Endothelial cell (in vitro differentiated cells): ENCODE results near the gene RANBP17. TPM values are rescaled to one million over a fixed set of nuclear protein-coding genes. Genes with fewer than 3 reads are reported as not detected.
"Not testable (repeated sequence)": the region's sequence is repeated elsewhere in the genome, so short reads cannot be mapped to it uniquely, and the experiment has no call there.

Source experiments
- DNase-seq: peaks from one replicate; pipeline ENCODE4 v3.0.0; 2021; ENCODE audit warnings: low spot score
- H3K27ac Mint-ChIP-seq: one replicate; pipeline ENCODE4 v1.8.0; 2021; ENCODE audit warnings: mixed read lengths, inconsistent platforms; ENCODE audit not compliant: unreplicated experiment
- H3K27me3 Mint-ChIP-seq: one replicate; pipeline ENCODE4 v1.8.0; 2021; ENCODE audit warnings: mild to moderate bottlenecking, moderate library complexity, mixed read lengths, inconsistent platforms; ENCODE audit not compliant: unreplicated experiment
- H3K36me3 Mint-ChIP-seq: one replicate; pipeline ENCODE4 v1.8.0; 2021; ENCODE audit warnings: mild to moderate bottlenecking, low read depth, mixed read lengths, inconsistent platforms; ENCODE audit not compliant: unreplicated experiment
- H3K4me1 Mint-ChIP-seq: one replicate; pipeline ENCODE4 v1.8.0; 2021; ENCODE audit warnings: mild to moderate bottlenecking, mixed read lengths, inconsistent platforms; ENCODE audit not compliant: unreplicated experiment
- H3K4me3 Mint-ChIP-seq: one replicate; pipeline ENCODE4 v1.8.0; 2021; ENCODE audit warnings: mild to moderate bottlenecking, mixed read lengths, inconsistent platforms; ENCODE audit not compliant: unreplicated experiment
- H3K9me3 Mint-ChIP-seq: one replicate; pipeline ENCODE4 v1.8.0; 2021; ENCODE audit warnings: mixed read lengths, inconsistent platforms; ENCODE audit not compliant: unreplicated experiment
- CTCF ChIP-seq: fragments of 200-600 bp; sonication (generic); IDR thresholded peaks from one replicate; pipeline ENCODE4 v1.5.0; 2021; ENCODE audit warnings: antibody characterized with exemption; ENCODE audit not compliant: unreplicated experiment
- total RNA-seq: library from RNA; stranded (reverse); fragmentation: NEBNext Ultra II Directional; extraction: Animal tissue kit (Norgen Biotek cat#: 25700); gene quantifications from one replicate; pipeline ENCODE4 v1.2.1, GENCODE V29; 2021; ENCODE audit not compliant: unreplicated experiment

The RANBP17 gene
- total RNA-seq, 1 donor from 2014 or later: 22.7 TPM

- no peaks in the 10 kb centered on the region for H3K4me1 Mint-ChIP-seq
- no peak for TF ChIP-seq CTCF
- H3K27me3 Mint-ChIP-seq: peaks cover 3% of the 10 kb centered on the region
- peaks cover 8% of the 10 kb centered on the region for H3K36me3 Mint-ChIP-seq
- H3K4me3 Mint-ChIP-seq: no peak overlapping the region
- no peak for DNase-seq
- H3K27ac Mint-ChIP-seq: no peak overlapping the region
- H3K9me3 Mint-ChIP-seq: peaks cover 12% of the 10 kb centered on the region
Observed at GRCh38 chr5:171023508-171023907, 161.7 kb downstream of the RANBP17 start.

GRCh38 chr5:171024084-171024483 is 162.3 kb downstream of the RANBP17 start:
- DNase-seq: no peak
- no peak for TF ChIP-seq CTCF
- peaks cover 4% of the 10 kb centered on the region for H3K36me3 Mint-ChIP-seq
- no peaks in the 10 kb centered on the region for H3K4me1 Mint-ChIP-seq
- peaks cover 12% of the 10 kb centered on the region for H3K9me3 Mint-ChIP-seq
- H3K27ac Mint-ChIP-seq: no peak overlapping the region
- H3K27me3 Mint-ChIP-seq: peaks cover 1% of the 10 kb centered on the region
- H3K4me3 Mint-ChIP-seq: no peak overlapping the region

GRCh38 chr5:171029401-171029800 is 167.6 kb downstream of the RANBP17 start:
- no peak overlapping the region for H3K4me3 Mint-ChIP-seq
- no peak for TF ChIP-seq CTCF
- H3K4me1 Mint-ChIP-seq: no peaks in the 10 kb centered on the region
- no peaks in the 10 kb centered on the region for H3K36me3 Mint-ChIP-seq
- no peak for DNase-seq
- H3K27me3 Mint-ChIP-seq: no peaks in the 10 kb centered on the region
- peaks cover 5% of the 10 kb centered on the region for H3K9me3 Mint-ChIP-seq
- H3K27ac Mint-ChIP-seq: no peak overlapping the region

- Mint-ChIP-seq H3K9me3 (no peaks in the 10 kb centered on the region), H3K27me3 (no peaks in the 10 kb centered on the region), H3K36me3 (no peaks in the 10 kb centered on the region), H3K4me3 (no peak overlapping the region), H3K27ac (no peak overlapping the region), H3K4me1 (no peaks in the 10 kb centered on the region)
- DNase-seq: no peak
- TF ChIP-seq CTCF: no peak
Observed at GRCh38 chr5:171031977-171032376, 170.2 kb downstream of the RANBP17 start.

GRCh38 chr5:171032435-171032973 is 170.7 kb downstream of the RANBP17 start:
- Mint-ChIP-seq H3K4me3 (no peak overlapping the region), H3K36me3 (no peaks in the 10 kb centered on the region), H3K4me1 (no peaks in the 10 kb centered on the region), H3K9me3 (no peaks in the 10 kb centered on the region), H3K27me3 (no peaks in the 10 kb centered on the region), H3K27ac (no peak overlapping the region)
- no peak for DNase-seq
- TF ChIP-seq CTCF: no peak

- H3K4me1 Mint-ChIP-seq, H3K27me3 Mint-ChIP-seq, H3K4me3 Mint-ChIP-seq, H3K9me3 Mint-ChIP-seq, DNase-seq, H3K36me3 Mint-ChIP-seq, H3K27ac Mint-ChIP-seq: not testable (repeated sequence)
Observed at GRCh38 chr5:171041893-171042292, 180.1 kb downstream of the RANBP17 start.
